ENCODE measurements around the gene ADAMTS14.

ADAMTS14 gene

DNA sequence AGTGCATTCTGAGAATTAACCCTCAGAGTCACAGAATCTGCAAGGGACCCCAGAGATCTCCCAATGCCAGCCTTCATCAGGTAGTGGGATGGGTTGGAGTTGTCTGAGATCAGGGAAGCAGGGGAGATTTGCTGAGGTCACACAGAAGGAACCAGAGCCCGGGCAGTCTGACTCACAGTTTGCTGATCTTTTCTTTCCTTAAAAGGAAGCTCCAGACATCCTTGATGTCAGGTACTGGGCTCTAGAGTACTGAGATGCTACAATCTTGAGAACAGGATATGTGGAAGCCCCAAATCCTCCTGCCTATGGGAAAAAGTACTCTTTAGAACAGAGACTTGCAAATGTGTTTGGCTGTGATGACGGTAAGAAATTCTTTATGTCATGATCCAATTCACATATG lies 112.2 kb downstream of the ADAMTS14 start:
- no peak for TF ChIP-seq CEBPB (IDR thresholded peaks at IDR 0.05)
- TF ChIP-seq TCF12 (IDR thresholded peaks at IDR 0.05; ENCODE audit: low read depth), result no peak
- no peak for TF ChIP-seq EGR1 (IDR thresholded peaks at IDR 0.05)
- TF ChIP-seq, protein P1, sequence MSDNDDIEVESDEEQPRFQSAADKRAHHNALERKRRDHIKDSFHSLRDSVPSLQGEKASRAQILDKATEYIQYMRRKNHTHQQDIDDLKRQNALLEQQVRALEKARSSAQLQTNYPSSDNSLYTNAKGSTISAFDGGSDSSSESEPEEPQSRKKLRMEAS (IDR thresholded peaks at IDR 0.05), result no peak
- TF ChIP-seq NFIC (IDR thresholded peaks at IDR 0.05), result no peak
- TF ChIP-seq ZBTB7A (IDR thresholded peaks at IDR 0.05; ENCODE audit: low read depth), result no peak
- TF ChIP-seq FOXM1 (IDR thresholded peaks at IDR 0.05; ENCODE audit: borderline replicate concordance, low read depth), result no peak
- TF ChIP-seq YY1 (IDR thresholded peaks at IDR 0.05; ENCODE audit: low read depth), result no peak
- no peak for TF ChIP-seq TEAD4 (IDR thresholded peaks at IDR 0.05)
- TF ChIP-seq EP300 (IDR thresholded peaks at IDR 0.05; ENCODE audit: borderline replicate concordance), result no peak
- no peak for TF ChIP-seq TAF1 (IDR thresholded peaks at IDR 0.05; ENCODE audit: low read depth)

DNA sequence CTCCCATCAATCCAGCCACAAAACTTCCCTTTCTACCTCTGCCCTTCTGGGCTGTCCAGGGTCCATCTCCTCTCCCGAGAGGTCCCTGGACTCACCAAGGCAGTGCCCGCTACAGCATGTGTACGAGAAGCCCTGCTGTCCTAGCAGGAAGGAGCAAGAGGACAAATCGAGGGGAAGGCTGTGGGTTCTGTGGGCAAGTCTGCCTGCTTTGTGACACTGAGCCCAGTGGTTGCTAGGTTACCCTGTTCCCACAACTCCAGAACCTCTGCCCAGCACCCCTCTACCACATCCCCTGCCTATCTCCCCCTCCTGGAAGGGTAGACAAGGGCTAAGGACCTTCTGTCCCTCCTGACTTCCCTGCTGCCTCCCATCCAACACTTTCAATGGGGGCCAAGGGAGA lies 112.9 kb downstream of the ADAMTS14 start, which contains the start of gene TBATA:
Gene TBATA (minus strand): TSS at position 188 of the 400 bp plus-strand sequence. CDS start 1,998 bp downstream, outside the sequence.
- no peak for TF ChIP-seq ZBTB7A (IDR thresholded peaks at IDR 0.05; ENCODE audit: low read depth)
- no peak for TF ChIP-seq CREB1 (IDR thresholded peaks at IDR 0.05; ENCODE audit: low read depth)
- TF ChIP-seq, protein P1 (IDR thresholded peaks at IDR 0.05), result no peak
- TF ChIP-seq TAF1 (IDR thresholded peaks at IDR 0.05; ENCODE audit: low read depth), result no peak
- no peak for TF ChIP-seq YY1 (IDR thresholded peaks at IDR 0.05; ENCODE audit: low read depth)
- TF ChIP-seq CEBPB (IDR thresholded peaks at IDR 0.05), result no peak
- no peak for TF ChIP-seq TCF12 (IDR thresholded peaks at IDR 0.05; ENCODE audit: low read depth)
- TF ChIP-seq, protein P2, sequence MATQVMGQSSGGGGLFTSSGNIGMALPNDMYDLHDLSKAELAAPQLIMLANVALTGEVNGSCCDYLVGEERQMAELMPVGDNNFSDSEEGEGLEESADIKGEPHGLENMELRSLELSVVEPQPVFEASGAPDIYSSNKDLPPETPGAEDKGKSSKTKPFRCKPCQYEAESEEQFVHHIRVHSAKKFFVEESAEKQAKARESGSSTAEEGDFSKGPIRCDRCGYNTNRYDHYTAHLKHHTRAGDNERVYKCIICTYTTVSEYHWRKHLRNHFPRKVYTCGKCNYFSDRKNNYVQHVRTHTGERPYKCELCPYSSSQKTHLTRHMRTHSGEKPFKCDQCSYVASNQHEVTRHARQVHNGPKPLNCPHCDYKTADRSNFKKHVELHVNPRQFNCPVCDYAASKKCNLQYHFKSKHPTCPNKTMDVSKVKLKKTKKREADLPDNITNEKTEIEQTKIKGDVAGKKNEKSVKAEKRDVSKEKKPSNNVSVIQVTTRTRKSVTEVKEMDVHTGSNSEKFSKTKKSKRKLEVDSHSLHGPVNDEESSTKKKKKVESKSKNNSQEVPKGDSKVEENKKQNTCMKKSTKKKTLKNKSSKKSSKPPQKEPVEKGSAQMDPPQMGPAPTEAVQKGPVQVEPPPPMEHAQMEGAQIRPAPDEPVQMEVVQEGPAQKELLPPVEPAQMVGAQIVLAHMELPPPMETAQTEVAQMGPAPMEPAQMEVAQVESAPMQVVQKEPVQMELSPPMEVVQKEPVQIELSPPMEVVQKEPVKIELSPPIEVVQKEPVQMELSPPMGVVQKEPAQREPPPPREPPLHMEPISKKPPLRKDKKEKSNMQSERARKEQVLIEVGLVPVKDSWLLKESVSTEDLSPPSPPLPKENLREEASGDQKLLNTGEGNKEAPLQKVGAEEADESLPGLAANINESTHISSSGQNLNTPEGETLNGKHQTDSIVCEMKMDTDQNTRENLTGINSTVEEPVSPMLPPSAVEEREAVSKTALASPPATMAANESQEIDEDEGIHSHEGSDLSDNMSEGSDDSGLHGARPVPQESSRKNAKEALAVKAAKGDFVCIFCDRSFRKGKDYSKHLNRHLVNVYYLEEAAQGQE (IDR thresholded peaks at IDR 0.05; ENCODE audit: low read depth), result no peak
- TF ChIP-seq TEAD4 (IDR thresholded peaks at IDR 0.05), result no peak
- no peak for TF ChIP-seq FOXM1 (IDR thresholded peaks at IDR 0.05; ENCODE audit: borderline replicate concordance, low read depth)
- TF ChIP-seq NFIC (IDR thresholded peaks at IDR 0.05), result no peak
- TF ChIP-seq EP300 (IDR thresholded peaks at IDR 0.05; ENCODE audit: borderline replicate concordance), result no peak

DNA sequence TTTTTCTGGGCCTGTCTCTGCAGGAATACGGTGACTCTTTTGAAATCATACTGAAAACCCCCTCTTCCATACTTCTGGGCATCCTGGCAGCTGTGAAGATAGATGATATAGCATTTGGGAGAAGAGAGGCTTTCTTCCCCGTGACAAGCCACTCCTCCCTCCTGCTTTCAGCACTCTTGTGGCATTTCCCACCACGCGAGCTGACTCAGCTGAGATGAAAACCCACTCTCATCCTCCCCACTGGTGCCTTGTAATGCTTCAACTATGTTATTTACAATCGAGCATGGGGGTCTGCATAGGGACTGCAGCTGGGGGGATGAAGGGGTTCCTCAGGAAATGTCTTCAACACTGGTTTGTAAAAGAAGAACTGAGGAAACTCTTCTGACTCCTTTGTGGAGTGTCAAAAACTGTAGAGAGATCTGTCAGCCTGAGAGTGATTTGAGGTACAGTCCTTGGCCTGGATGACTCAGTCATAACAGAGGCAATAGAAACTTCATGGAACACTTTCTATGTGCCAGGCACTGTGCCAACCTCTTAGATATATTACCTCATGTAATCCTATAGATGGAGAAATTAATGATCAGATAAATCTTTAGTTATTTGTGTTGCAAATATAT lies 114.6 kb downstream of the ADAMTS14 start:
- TF ChIP-seq ZBTB7A (IDR thresholded peaks at IDR 0.05; ENCODE audit: low read depth), result no peak
- TF ChIP-seq TEAD4 (IDR thresholded peaks at IDR 0.05), result no peak
- no peak for TF ChIP-seq CEBPB (IDR thresholded peaks at IDR 0.05)
- no peak for TF ChIP-seq TAF1 (IDR thresholded peaks at IDR 0.05; ENCODE audit: low read depth)
- TF ChIP-seq NFIC (IDR thresholded peaks at IDR 0.05), result no peak
- TF ChIP-seq YY1 (IDR thresholded peaks at IDR 0.05; ENCODE audit: low read depth), result no peak
- TF ChIP-seq, protein P1 (IDR thresholded peaks at IDR 0.05), result no peak
- TF ChIP-seq TCF12 (IDR thresholded peaks at IDR 0.05; ENCODE audit: low read depth), result no peak
- no peak for TF ChIP-seq RAD21 (IDR thresholded peaks at IDR 0.05; ENCODE audit: low read depth)
- TF ChIP-seq, protein P2 (IDR thresholded peaks at IDR 0.05; ENCODE audit: low read depth), result no peak
- TF ChIP-seq EGR1 (IDR thresholded peaks at IDR 0.05), result no peak
- TF ChIP-seq EP300 (IDR thresholded peaks at IDR 0.05; ENCODE audit: borderline replicate concordance), result no peak
- TF ChIP-seq CREB1 (IDR thresholded peaks at IDR 0.05; ENCODE audit: low read depth), result no peak
- TF ChIP-seq, protein P3, sequence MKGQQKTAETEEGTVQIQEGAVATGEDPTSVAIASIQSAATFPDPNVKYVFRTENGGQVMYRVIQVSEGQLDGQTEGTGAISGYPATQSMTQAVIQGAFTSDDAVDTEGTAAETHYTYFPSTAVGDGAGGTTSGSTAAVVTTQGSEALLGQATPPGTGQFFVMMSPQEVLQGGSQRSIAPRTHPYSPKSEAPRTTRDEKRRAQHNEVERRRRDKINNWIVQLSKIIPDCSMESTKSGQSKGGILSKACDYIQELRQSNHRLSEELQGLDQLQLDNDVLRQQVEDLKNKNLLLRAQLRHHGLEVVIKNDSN (IDR thresholded peaks at IDR 0.05), result no peak
- TF ChIP-seq FOXM1 (IDR thresholded peaks at IDR 0.05; ENCODE audit: borderline replicate concordance, low read depth), result no peak

DNA sequence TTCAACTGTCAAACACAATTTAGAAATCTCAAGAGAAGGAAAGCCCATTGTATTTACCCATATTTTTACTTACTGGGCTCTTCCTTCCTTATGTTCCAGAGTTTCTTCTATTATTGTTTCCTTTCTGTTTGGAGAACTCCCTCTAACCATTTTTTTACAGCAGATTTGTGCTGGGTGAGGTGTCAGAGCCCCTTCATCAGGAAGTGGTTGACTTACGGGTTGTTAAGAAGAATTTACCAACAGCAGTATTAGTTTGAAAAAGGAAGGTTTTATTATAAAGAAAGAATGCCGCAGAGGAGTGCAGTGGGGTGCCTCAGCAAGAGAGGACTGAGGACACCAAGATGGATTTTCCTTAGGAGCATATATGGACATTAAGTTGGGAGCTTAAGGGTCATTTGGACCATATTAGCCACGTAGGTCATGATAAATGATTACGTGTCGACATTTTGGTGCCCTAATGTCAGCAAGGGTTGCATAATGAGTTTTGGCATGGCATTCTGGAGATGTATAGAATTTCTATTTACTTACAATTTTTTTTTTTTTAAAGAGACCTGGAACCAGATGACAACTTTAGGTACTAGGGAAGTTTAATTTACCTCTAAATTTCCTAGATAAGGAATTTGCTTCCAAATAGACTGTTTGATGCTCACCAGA lies 119.2 kb downstream of the ADAMTS14 start:
- TF ChIP-seq TEAD4 (IDR thresholded peaks at IDR 0.05) (no peak), CEBPB (IDR thresholded peaks at IDR 0.05) (peak; percentile 31; the same call in 1 of the 2 replicates), RAD21 (IDR thresholded peaks at IDR 0.05; ENCODE audit: low read depth) (no peak), FOXM1 (IDR thresholded peaks at IDR 0.05; ENCODE audit: borderline replicate concordance, low read depth) (no peak), TAF1 (IDR thresholded peaks at IDR 0.05; ENCODE audit: low read depth) (no peak), ZBTB7A (IDR thresholded peaks at IDR 0.05; ENCODE audit: low read depth) (no peak), NFIC (IDR thresholded peaks at IDR 0.05) (no peak)

DNA sequence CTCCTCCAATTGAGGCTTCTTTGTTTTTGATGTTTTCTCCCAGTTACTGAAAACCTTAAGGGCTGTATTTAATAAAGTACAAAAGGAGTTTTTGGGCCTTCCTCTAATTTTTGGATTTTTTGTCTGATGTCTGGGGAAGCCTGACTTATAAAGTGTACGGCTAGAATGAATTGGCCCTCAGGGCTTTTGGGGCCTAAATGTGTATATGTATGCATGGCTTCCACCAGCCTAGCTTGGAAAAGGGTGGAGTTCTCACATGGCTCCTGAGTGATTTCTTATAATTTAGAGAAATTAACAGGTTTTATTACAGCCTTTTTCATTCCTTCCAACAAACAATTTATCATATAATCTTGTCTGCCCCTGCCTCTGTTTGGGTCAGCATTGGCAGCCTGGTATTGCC lies 123.3 kb downstream of the ADAMTS14 start:
- TF ChIP-seq ZBTB7A (IDR thresholded peaks at IDR 0.05; ENCODE audit: low read depth), result no peak
- TF ChIP-seq TAF1 (IDR thresholded peaks at IDR 0.05; ENCODE audit: low read depth), result no peak
- no peak for TF ChIP-seq CEBPB (IDR thresholded peaks at IDR 0.05)
- TF ChIP-seq, protein P3 (IDR thresholded peaks at IDR 0.05), result no peak
- TF ChIP-seq YY1 (IDR thresholded peaks at IDR 0.05; ENCODE audit: low read depth), result no peak

Data from Ishikawa (cell line).